Mesendoderm (in vitro differentiated cells): Measurements from ENCODE around the gene MPL.

Source experiments
- DNase-seq: peaks from one replicate; pipeline ENCODE4 v3.0.0; 2013
- H2AK5ac ChIP-seq: 2 replicates; pipeline ENCODE4 v1.6.1; 2013; ENCODE audit warnings: low read length, inconsistent platforms
- H2BK120ac ChIP-seq: 2 replicates; pipeline ENCODE4 v1.6.1; 2013; ENCODE audit warnings: low read depth, mild to moderate bottlenecking, low read length, moderate library complexity, mixed read lengths
- H2BK15ac ChIP-seq: replicated peaks from 2 replicates; pipeline ENCODE4 v1.6.1; 2013; ENCODE audit warnings: low read depth, mild to moderate bottlenecking, moderate library complexity
- H2BK5ac ChIP-seq: 2 replicates; pipeline ENCODE4 v1.6.1; 2013; ENCODE audit warnings: low read length, inconsistent platforms
- H3K18ac ChIP-seq: 2 replicates; pipeline ENCODE4 v1.6.1; 2013; ENCODE audit warnings: mild to moderate bottlenecking, low read length, mixed read lengths
- H3K23ac ChIP-seq: one replicate; pipeline ENCODE4 v1.6.1; 2013; ENCODE audit warnings: low read length
- H3K27ac ChIP-seq: 2 replicates; pipeline ENCODE4 v1.5.1; 2013; ENCODE audit warnings: low read depth, mild to moderate bottlenecking, inconsistent platforms, low read length, moderate library complexity
- H3K27me3 ChIP-seq: 2 replicates; pipeline ENCODE4 v1.6.1; 2013; ENCODE audit warnings: low read length, control low read depth, mild to moderate bottlenecking, inconsistent platforms; ENCODE audit not compliant: insufficient read depth, poor library complexity
- H3K36me3 ChIP-seq: 2 replicates; pipeline ENCODE4 v1.6.1; 2013; ENCODE audit warnings: low read length, inconsistent platforms; ENCODE audit not compliant: control insufficient read depth, insufficient read depth
- H3K4ac ChIP-seq: one replicate; pipeline ENCODE4 v1.6.1; 2013; ENCODE audit warnings: low read depth, mild to moderate bottlenecking, low read length, moderate library complexity
- H3K4me1 ChIP-seq: 2 replicates; pipeline ENCODE4 v1.6.1; 2013; ENCODE audit warnings: low read depth, low read length, inconsistent platforms; ENCODE audit not compliant: control insufficient read depth
- H3K4me2 ChIP-seq: 2 replicates; pipeline ENCODE4 v1.6.1; 2013; ENCODE audit warnings: low read length
- H3K4me3 ChIP-seq: 2 replicates; pipeline ENCODE4 v1.5.1; 2013; ENCODE audit warnings: mild to moderate bottlenecking, low read length
- H3K56ac ChIP-seq: one replicate; pipeline ENCODE4 v1.6.1; 2013; ENCODE audit warnings: low read length
- H3K79me1 ChIP-seq: 2 replicates; pipeline ENCODE4 v1.6.1; 2013; ENCODE audit warnings: low read length, inconsistent platforms
- H3K79me2 ChIP-seq: 2 replicates; pipeline ENCODE4 v1.6.1; 2013; ENCODE audit warnings: mild to moderate bottlenecking, low read length; ENCODE audit not compliant: control insufficient read depth, insufficient read depth
- H3K9ac ChIP-seq: 2 replicates; pipeline ENCODE4 v1.6.1; 2013; ENCODE audit warnings: low read length, inconsistent platforms
- H4K5ac ChIP-seq: one replicate; pipeline ENCODE4 v1.6.1; 2013; ENCODE audit warnings: low read length
- H4K8ac ChIP-seq: one replicate; pipeline ENCODE4 v1.6.1; 2013; ENCODE audit warnings: low read depth, mild to moderate bottlenecking, control low read depth, low read length, moderate library complexity
- WGBS: extraction: QIAGEN DNeasy Blood & Tissue Kit; methylation state at CpG from one replicate; pipeline ENCODE4 v1.1.7; 2013; ENCODE audit warnings: low lambda C conversion rate, missing lambda C conversion rate; ENCODE audit not compliant: insufficient coverage; ENCODE audit errors: extremely low coverage; 5-methylcytosine and 5-hydroxymethylcytosine counted together

Gene MPL

DNA sequence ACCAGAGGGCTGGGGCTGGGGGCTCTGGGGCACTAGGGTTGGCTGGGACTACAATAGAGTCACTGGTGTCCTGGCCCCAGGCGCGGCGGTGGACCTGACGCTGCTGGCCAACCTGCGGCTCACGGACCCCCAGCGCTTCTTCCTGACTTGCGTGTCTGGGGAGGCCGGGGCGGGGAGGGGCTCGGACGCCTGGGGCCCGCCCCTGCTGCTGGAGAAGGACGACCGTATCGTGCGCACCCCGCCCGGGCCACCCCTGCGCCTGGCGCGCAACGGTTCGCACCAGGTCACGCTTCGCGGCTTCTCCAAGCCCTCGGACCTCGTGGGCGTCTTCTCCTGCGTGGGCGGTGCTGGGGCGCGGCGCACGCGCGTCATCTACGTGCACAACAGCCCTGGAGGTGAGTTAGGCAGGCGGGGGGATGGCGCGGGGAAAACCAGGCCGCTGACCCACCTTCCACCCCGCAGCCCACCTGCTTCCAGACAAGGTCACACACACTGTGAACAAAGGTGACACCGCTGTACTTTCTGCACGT lies 32.8 kb upstream of the MPL start:
- H3K79me2 ChIP-seq, result no peaks in the 10 kb centered on the region
- no peak overlapping the region for H2AK5ac ChIP-seq
- no peak overlapping the region for H3K9ac ChIP-seq
- WGBS, result no CpG with 5 or more reads among the region's 46 CpGs
- no peaks in the 10 kb centered on the region for H3K4me1 ChIP-seq
- no peak overlapping the region for H3K4me3 ChIP-seq
- DNase-seq, result no peak
- no peak overlapping the region for H4K8ac ChIP-seq
- H3K27me3 ChIP-seq, result no peaks in the 10 kb centered on the region
- H3K79me1 ChIP-seq, result no peaks in the 10 kb centered on the region
- no peak overlapping the region for H3K23ac ChIP-seq
- no peak overlapping the region for H4K5ac ChIP-seq
- H3K4ac ChIP-seq, result no peak overlapping the region
- no peak overlapping the region for H2BK120ac ChIP-seq
- H3K27ac ChIP-seq, result no peak overlapping the region
- H3K36me3 ChIP-seq, result no peaks in the 10 kb centered on the region
- no peak overlapping the region for H2BK15ac ChIP-seq
- no peak overlapping the region for H3K18ac ChIP-seq
- H3K4me2 ChIP-seq, result no peak overlapping the region
- H3K56ac ChIP-seq, result no peak overlapping the region
- no peak overlapping the region for H2BK5ac ChIP-seq

DNA sequence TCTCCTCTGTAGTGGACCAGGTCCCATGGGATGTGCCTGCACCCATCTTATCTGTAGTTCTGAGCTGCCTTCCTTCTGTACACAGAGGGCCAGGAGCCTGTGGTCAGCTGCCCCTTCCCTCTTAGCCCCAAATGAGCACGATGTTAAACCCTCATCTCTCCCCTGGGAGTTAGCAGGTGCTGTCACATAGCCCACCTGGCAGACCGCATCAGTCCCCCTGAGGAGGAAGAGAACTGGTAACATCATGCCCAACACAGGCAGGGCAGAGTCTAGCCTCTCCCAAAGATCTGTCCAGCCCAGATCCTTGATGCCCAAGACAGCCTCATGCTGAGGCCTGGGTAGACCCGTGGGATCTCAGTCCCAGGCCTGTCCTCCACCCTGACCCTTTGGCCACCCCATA lies 32.2 kb upstream of the MPL start:
- Histone ChIP-seq H2BK15ac (no peak overlapping the region), H2AK5ac (no peak overlapping the region), H2BK5ac (no peak overlapping the region), H3K4me1 (no peaks in the 10 kb centered on the region), H3K36me3 (no peaks in the 10 kb centered on the region), H3K23ac (no peak overlapping the region), H3K27me3 (no peaks in the 10 kb centered on the region), H3K18ac (no peak overlapping the region), H2BK120ac (no peak overlapping the region), H4K8ac (no peak overlapping the region), H3K4me3 (no peak overlapping the region), H3K9ac (no peak overlapping the region), H3K79me1 (no peaks in the 10 kb centered on the region), H4K5ac (no peak overlapping the region), H3K4ac (no peak overlapping the region), H3K27ac (no peak overlapping the region), H3K56ac (no peak overlapping the region), H3K4me2 (no peak overlapping the region), H3K79me2 (no peaks in the 10 kb centered on the region)
- WGBS, result no CpG with 5 or more reads among the region's 3 CpGs
- no peak for DNase-seq

DNA sequence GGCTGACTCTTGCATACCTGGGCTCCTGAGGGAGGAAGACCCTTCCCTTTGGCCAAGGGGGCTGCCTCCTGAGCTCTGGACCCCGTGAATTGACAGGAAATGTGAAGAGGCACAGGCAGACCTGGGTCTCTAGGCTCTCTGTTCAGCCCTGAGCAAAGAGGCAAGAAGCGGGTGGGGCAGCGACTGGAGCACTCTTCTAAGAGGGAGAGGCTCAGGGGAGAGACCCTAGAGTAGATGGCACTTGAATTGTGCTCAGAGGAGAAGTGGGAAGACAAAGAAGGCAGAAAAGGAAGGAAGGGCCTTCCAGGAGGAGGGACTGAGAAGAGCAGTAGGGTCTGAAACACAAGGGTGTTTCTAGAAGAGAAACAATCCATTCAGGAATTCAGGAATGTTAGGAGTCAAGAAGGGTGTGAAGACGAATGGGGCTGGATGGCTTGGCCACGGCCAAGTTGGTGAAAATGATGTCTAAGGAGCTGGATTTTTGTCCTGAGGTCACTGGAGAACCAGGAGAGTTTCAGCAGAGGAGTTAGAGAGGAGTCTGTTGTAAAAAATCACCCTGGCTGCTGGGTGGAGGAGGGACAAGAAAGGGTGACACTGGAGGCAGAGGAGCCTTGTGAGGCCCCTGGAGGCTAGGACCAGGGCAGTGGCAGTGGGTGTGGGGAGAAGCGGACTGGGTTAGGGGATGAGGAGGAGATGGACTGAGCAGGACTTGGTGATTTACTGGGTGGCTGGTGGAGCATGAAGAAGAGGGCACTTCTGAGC lies 31.5 kb upstream of the MPL start:
- Histone ChIP-seq H3K79me1 (no peaks in the 10 kb centered on the region), H3K9ac (no peak overlapping the region), H3K27me3 (no peaks in the 10 kb centered on the region), H2BK5ac (no peak overlapping the region), H2AK5ac (no peak overlapping the region), H3K4ac (no peak overlapping the region), H3K4me3 (no peak overlapping the region), H4K5ac (no peak overlapping the region), H3K56ac (no peak overlapping the region), H3K79me2 (no peaks in the 10 kb centered on the region), H3K4me2 (no peak overlapping the region), H3K27ac (no peak overlapping the region), H3K36me3 (no peaks in the 10 kb centered on the region), H2BK15ac (no peak overlapping the region), H4K8ac (no peak overlapping the region), H3K18ac (no peak overlapping the region), H2BK120ac (no peak overlapping the region), H3K4me1 (no peaks in the 10 kb centered on the region), H3K23ac (no peak overlapping the region)
- no CpG with 5 or more reads among the region's 6 CpGs for WGBS
- peak; percentile 37 for DNase-seq

DNA sequence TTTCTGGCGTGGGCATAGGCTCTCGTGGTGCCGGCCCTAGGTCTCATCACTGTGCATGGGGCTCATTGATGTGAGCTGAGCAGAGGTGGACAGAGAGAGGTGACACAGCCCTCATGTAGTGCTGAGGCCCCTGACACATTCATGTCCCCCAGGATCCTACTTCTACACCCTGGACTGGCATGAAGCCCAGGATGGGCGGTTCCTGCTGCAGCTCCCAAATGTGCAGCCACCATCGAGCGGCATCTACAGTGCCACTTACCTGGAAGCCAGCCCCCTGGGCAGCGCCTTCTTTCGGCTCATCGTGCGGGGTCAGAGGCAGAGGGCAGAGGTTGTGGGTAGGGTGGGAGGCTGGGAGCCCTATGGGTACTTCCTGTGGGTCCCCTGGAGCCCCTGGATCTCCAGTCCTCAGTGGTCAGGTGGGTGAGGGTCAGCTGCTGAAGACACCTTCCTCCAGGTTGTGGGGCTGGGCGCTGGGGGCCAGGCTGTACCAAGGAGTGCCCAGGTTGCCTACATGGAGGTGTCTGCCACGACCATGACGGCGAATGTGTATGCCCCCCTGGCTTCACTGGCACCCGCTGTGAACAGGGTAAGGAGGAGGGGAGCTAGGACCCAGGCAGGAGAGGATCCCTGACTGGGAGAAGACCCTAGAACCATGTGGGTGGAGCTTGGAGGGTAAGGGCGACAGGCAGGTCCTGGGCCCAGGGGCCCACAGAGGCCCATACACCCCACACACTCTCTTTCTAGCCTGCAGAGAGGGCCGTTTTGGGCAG lies 30.7 kb upstream of the MPL start:
- Histone ChIP-seq H3K27me3 (no peaks in the 10 kb centered on the region), H3K56ac (no peak overlapping the region), H2BK5ac (no peak overlapping the region), H3K4me2 (no peak overlapping the region), H3K9ac (no peak overlapping the region), H3K18ac (no peak overlapping the region), H4K8ac (no peak overlapping the region), H2BK120ac (no peak overlapping the region), H4K5ac (no peak overlapping the region), H3K27ac (no peak overlapping the region), H2AK5ac (no peak overlapping the region), H3K4ac (no peak overlapping the region), H3K23ac (no peak overlapping the region), H3K36me3 (no peaks in the 10 kb centered on the region), H2BK15ac (no peak overlapping the region), H3K79me1 (no peaks in the 10 kb centered on the region), H3K4me3 (no peak overlapping the region), H3K79me2 (no peaks in the 10 kb centered on the region), H3K4me1 (no peaks in the 10 kb centered on the region)
- no CpG with 5 or more reads among the region's 17 CpGs for WGBS
- DNase-seq, result no peak

DNA sequence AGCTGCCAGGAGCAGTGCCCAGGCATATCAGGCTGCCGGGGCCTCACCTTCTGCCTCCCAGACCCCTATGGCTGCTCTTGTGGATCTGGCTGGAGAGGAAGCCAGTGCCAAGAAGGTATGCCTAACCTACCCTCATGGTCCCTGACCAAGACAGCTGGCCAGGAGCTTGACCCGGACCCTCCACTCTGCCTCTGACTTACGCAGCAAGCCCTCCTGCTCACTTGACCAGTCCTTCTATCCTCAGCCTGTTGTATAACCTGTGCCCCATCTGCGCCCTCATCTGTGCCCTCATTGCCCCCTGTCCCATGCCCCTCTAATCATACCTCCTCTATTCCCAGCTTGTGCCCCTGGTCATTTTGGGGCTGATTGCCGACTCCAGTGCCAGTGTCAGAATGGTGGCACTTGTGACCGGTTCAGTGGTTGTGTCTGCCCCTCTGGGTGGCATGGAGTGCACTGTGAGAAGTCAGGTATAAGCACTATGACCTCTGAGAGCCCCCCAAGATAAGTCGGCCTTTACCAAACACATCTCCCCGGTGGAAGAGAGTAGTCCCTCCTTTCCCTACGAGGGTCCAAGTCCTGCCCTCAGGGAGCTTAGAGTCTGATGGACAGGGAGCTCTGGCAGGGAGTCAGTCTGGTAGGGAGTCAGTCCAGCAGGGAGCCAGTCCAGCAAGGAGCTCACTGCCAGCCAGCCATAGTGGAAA lies 30.0 kb upstream of the MPL start:
- H4K5ac ChIP-seq, result no peak overlapping the region
- H3K9ac ChIP-seq, result no peak overlapping the region
- no peak overlapping the region for H2BK120ac ChIP-seq
- no peaks in the 10 kb centered on the region for H3K79me1 ChIP-seq
- no peaks in the 10 kb centered on the region for H3K4me1 ChIP-seq
- no peaks in the 10 kb centered on the region for H3K27me3 ChIP-seq
- DNase-seq, result no peak
- no peak overlapping the region for H4K8ac ChIP-seq
- H2BK5ac ChIP-seq, result no peak overlapping the region
- WGBS, result no CpG with 5 or more reads among the region's 9 CpGs
- no peak overlapping the region for H3K23ac ChIP-seq
- H3K4ac ChIP-seq, result no peak overlapping the region
- no peak overlapping the region for H2BK15ac ChIP-seq
- no peak overlapping the region for H3K56ac ChIP-seq
- H3K79me2 ChIP-seq, result no peaks in the 10 kb centered on the region
- no peak overlapping the region for H3K18ac ChIP-seq
- H3K36me3 ChIP-seq, result no peaks in the 10 kb centered on the region
- H3K4me2 ChIP-seq, result no peak overlapping the region
- no peak overlapping the region for H3K27ac ChIP-seq
- no peak overlapping the region for H2AK5ac ChIP-seq
- H3K4me3 ChIP-seq, result no peak overlapping the region
